Pulmonary artery endothelial cell (primary cell): ENCODE results near the gene RALGPS1. TPM values are rescaled to one million over a fixed set of nuclear protein-coding genes. Genes with fewer than 3 reads are reported as not detected.
"Not testable (repeated sequence)": the region's sequence is repeated elsewhere in the genome, so short reads cannot be mapped to it uniquely, and the experiment has no call there.

ENCODE experiments used
- DNase-seq: peaks from one replicate; pipeline ENCODE4 v3.0.0-alpha.2; 2011; ENCODE audit warnings: low read depth, low spot score
- total RNA-seq: library from RNA; depleted of rRNA; stranded (reverse); fragments of >200 nt; gene quantifications from 2 replicates; pipeline ENCODE4 v1.2.3, GENCODE V29; 2014

Gene RALGPS1
- total RNA-seq, 1 donor from 2014 or later: 2.4 TPM

DNA sequence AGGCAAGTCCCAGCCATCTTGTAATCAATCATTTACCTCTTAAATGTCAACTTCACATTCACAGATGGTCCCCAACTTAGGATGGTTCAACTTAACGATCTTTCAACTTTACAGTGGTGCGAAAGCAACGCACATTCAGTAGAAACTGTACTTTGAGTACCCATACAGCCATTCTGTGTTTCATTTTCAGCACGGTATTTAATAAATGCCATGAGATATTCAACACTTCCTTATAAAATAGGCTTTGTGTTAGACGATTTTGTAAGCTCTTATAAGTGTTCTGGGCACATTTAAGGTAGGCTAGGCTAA lies 254.9 kb downstream of the RALGPS1 start:
- no peak for DNase-seq

DNA sequence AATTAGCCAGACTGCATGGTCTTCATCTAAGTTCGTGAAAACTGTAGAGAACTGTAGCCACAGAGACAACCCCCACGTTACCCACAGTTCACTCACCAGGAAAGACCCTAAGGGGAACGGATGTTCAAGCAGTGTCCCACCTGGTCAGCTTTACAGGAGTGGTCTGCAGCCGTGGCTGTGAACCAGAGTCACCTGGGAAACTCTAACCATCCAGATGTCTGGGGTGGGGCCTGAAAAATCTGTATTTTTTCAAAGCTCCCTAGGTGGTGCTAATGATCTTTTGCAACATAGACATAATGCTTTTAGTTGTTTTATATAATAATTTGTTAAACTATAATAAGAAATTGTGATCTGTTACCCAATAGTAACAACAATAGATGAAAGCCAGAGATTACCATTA lies 255.5 kb downstream of the RALGPS1 start:
- DNase-seq: no peak

DNA sequence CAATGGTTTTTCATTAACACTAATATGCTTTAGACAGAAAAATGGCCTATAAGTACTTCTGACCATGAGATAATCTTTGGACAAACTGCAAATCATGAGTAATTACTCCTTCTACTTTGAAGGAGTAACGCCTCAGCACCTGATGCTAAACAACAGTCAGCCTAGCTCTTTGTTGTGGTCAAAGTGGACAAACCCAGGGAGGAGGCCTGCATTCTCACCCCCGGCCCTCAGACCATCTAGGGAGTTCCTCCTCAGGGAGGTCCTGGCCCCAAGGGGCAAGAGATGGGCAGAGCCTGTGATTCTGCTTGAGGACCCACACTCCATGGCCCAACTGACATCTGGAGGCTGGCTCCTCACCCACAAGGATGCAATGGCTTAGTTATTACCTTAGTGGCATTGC lies 256.1 kb downstream of the RALGPS1 start:
- DNase-seq: no peak

DNA sequence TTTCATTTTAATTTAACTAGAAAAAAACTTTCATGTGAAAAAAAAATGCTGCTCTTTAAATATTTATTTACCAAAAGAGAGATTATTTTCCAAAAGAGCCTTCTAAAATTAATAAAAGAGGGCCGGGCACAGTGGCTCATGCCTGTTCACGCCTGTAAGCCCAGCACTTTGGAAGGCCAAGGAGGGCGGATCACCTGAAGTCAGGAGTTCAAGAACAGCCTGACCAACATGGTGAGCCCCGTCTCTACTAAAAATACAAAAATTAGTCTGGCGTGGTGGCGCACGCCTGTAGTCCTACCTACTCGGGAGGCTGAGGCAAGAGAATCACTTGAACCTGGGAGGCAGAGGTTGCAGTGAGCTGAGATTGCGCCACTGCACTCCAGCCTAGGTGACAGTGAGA lies 256.8 kb downstream of the RALGPS1 start:
- not testable (repeated sequence) for DNase-seq

GRCh38 chr9:127172066-127172707 lies 257.6 kb downstream of the RALGPS1 start:
- no peak for DNase-seq

- no peak for DNase-seq
Measured at GRCh38 chr9:127173063-127173462, 258.5 kb downstream of the RALGPS1 start.

DNA sequence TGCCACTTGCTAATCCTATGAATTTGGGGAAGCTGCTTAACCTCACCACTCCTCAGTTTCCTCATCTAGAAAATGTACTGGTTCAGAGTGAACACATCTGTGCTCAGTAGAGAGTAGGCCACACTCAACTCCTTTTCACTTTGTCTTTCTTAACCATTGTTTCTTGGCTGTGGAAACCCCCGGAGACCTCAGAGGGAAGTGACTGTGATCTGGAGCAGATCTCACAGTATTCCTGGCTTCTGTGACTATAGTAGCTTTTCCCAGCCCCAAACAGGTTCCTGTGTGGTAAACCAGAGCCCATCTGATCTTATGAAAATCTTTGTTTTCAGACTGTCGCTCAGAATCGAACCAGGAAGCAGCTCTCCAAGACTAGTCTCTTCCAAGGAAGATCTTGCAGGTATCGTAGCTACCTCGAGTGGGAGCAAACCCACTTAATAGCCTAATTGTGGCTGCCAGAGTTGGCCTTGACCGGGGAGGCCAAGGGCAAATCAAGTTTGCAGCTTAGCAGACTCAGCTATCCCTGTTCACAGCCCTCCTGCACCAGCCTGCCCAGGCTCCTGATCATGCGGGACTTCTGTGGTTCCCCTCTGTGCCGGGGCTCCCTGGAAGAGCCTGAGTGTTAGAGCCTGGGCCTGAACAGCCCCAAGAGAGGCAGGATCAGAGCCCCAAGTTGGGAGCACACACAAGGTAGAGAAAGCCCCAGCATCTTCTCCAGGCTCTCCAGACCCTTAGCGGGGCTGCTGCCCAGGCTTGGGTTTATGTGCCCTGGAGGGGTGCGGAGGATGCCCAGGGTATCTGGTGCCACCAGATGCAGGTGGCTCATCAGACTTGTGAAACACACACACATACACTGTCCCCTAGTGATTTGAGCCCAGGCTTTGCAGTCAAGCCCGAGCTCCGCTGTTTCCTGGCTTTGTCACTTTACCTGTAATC lies 260.1 kb downstream of the RALGPS1 start:
- DNase-seq: no peak

DNA sequence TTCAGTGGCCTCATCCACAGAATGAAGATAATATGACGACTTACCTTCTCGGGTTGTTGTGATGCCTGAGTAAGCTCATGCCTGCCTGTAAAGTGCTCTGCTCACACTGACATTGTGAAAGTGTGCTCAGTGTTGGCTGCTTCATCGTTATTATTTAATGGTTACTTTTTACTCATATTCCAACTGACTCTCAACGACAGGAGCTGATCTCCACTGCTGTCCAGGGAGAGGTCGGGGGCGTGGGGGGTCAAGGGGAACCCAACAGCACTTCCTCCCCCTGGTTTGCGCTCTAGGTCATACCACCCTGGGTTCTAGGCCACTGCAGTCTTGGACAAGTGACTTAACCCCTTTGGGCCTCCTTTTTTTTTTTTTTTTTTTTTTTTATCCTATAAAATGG lies 260.7 kb downstream of the RALGPS1 start:
- no peak for DNase-seq

- DNase-seq: no peak
Measured at GRCh38 chr9:127175764-127176163, 261.2 kb downstream of the RALGPS1 start.

- no peak for DNase-seq
Measured at GRCh38 chr9:127176631-127177030, 262.0 kb downstream of the RALGPS1 start.

GRCh38 chr9:127177231-127177630 lies 262.6 kb downstream of the RALGPS1 start:
- no peak for DNase-seq

DNA sequence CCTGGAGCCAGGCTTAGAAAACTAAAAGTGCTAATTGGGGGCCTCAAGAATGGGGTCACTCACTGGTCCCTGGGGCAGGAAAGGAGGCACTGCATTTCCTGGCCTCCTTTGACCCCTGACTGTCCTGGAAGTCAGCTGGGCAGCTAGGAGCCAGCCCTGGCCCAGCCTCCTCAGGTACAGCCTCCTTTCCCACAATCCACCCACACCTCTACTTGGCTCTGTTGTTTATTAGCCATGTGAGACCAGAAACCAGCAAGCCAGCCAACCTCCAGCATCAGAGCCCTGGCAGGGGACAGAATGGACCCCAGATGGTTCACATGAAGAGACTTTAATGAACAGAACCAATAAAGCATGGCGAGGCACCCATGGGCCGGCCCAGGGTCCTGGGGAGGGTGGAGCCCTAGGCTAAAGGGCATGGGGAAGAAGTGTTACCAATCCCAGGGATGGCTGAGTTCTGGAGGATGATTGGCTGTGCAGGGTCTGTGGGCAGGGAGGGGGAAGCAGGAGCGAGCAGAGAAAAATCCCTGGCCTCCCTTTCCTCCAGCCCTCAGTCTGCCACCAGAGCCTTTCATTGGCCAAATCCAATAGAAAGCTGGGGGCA lies 263.2 kb downstream of the RALGPS1 start:
- no peak for DNase-seq

DNA sequence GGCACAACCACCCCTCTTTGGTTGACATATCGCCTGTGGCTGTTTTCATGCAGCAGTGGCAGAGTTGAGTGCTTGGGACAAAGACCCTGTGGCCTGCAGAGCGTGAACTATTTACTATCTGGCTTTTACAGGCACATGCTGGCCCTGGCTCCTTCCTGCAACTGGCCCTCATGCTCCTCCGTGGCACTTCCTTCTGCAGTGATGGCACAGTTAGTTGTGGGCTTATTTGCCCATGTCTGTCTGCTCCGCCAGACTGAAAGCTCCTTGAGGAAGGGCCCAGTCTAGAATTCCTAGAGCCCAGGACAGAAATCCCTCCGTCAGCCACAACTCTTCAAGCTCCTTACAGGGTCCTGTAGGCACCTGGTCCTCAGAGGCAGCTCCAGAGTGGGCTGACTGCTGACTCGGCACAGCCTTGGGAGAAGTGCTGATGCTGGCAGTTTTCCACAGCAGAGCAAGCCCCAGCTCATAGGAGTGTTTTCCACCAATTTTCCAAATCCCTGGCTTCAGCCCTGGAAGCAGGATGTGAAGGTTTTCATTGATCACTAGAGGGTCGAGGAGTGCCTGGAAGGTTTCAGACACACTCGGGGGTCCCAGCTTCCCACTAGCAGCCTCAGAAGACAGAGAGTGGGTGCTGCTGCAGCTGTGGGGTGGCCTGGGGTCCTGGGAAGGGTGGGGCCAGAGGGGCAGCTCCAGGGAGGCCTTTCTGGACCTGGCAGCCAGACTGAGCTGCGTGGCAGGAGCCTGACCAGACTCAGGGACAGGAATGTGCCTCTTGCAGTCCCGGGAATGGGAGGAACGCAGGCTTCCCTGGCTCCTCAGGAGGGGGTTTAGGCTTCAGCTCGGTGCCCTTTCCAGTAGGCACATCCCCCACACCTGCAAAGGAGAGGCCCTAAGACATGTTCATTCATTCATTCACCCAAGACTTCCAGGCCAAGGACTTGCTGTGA lies 264.4 kb downstream of the RALGPS1 start:
- DNase-seq: no peak

DNA sequence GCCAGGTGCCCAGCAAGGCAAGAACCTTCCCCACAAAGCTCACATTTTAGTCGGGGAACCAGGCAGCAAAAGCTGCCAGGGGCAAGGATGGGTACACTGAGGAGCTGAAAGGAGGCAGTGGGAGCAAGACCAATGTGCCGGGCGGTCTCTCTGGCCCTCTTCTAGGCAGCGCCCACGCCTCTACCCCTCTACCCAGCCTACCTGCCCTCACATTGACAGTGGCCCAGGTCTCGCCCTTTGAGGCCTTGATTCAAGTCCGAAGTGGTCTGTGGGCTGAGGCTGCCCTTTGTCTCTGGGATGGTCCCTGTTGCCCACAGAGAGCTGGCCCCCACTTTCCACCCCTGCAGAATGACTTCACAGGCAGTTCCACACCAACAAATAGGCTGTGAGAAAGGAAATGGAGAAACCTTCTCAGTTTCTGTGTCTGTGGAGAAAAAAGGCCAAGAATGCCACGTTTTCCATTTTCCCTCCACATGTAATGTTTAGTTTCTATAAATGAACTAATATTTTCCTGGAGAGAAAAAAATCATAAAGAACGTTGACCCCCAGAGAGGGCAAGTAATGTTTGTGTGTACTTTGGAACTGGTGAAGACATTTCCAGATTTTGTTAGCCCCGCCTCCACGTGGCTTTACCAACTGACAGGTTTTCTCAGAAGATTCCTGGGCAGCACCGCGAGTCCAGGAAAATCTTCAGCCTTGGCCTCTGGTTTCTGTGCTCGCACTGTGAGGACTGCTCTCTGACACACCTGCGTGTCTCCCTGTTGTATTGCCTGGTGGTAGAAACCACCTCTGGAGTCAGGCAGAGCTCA lies 265.3 kb downstream of the RALGPS1 start:
- no peak for DNase-seq

- no peak for DNase-seq
Measured at GRCh38 chr9:127180457-127181314, 266.1 kb downstream of the RALGPS1 start.

DNA sequence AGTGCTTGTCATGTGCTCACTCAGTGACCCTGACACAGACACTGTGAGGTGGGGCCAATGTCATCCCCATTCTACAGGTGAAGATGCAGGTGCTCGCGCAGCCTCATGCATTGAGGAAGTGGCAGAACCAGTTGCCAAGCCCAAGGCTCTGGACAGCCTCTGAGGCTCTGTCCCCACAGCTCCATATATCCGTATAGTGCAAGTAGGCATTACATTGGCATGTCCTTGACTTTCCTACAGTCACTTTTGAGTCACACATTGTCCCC lies 266.7 kb downstream of the RALGPS1 start:
- DNase-seq: no peak

GRCh38 chr9:127181595-127182190 lies 267.1 kb downstream of the RALGPS1 start:
- no peak for DNase-seq

GRCh38 chr9:127182901-127183746 lies 268.5 kb downstream of the RALGPS1 start:
- DNase-seq: no peak
